DMS 273 (cell line): Measurements from ENCODE around the gene GPR22.

Source experiments
- DNase-seq: peaks from one replicate; lab custom pipeline; 2025; ENCODE audit not compliant: unreplicated experiment; lab: John Stamatoyannopoulos, UW

GPR22 gene

GRCh38 chr7:107469929-107470328 lies at the start of gene GPR22:
GPR22 (plus strand) TSS chr7:107470057; CDS start chr7:107474061, 4,004 bp downstream.
- no peak for DNase-seq

DNA sequence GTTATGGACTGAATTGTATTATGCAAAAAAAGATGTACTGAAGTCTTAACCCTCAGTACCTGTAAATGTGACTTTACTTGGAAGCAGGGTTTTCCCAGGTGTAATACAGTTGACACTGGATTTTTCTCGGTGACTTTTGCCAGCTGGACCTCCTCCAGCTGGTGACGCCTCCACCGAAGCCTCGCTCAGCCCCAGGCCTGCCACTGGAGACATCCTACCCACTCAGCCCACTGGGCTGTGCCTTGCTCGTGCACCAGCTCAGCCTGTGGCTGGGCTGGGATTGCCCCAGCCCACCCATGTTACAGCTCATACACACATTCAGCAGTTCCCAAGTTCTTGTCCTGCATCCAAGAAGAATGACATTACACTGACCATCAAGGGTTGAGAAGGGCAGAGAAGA lies 42.4 kb upstream of the GPR22 start:
- no peak for DNase-seq

- DNase-seq: no peak
Observed at GRCh38 chr7:107428642-107429041, 41.2 kb upstream of the GPR22 start.

- DNase-seq: no peak
Observed at GRCh38 chr7:107430057-107430456, 39.8 kb upstream of the GPR22 start.

- no peak for DNase-seq
Observed at GRCh38 chr7:107432261-107432660, 37.6 kb upstream of the GPR22 start.

- DNase-seq: no peak
Observed at GRCh38 chr7:107435749-107436148, 34.1 kb upstream of the GPR22 start.

DNA sequence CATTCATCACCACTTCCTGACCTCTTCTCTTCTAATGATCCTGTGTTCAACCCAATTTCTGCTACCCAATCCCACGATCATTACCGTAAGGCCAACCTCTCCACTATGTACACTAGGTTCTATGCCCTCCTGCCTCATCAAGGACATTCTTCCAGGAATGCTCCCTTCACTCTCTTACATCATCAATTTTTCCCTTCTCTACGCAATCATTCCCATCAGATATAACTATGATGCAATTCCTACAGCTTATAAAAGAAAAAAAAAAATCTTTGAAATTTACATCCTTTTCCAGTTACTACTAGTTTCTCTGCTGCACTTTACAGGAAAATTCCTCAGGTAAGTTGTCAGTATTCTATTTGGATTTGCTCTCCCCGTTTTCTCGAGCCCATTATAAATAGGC lies 30.8 kb upstream of the GPR22 start:
- no peak for DNase-seq

- no peak for DNase-seq
Observed at GRCh38 chr7:107441581-107442422, 28.1 kb upstream of the GPR22 start.

GRCh38 chr7:107442678-107443077 lies 27.2 kb upstream of the GPR22 start:
- DNase-seq: no peak

DNA sequence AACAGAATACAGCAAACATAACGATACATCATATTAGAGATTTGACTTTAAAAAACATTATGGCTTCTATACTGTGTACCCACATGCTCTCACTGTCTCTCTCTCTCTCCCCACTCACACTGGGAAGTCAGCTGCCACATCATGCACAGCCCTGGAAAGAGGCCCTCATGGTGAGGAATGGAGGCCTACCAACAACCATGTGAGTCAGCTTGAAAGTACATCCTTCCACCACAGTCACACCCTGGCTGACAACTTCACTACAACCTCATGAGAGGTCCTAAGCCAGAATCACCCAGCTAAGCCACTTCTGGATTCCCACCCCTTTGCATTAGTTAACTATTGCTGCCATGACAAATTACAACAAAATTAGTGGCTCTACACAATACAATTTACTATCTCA lies 23.3 kb upstream of the GPR22 start:
- no peak for DNase-seq

GRCh38 chr7:107446988-107447387 lies 22.9 kb upstream of the GPR22 start:
- no peak for DNase-seq

GRCh38 chr7:107450970-107451369 lies 18.9 kb upstream of the GPR22 start:
- DNase-seq: no peak

DNA sequence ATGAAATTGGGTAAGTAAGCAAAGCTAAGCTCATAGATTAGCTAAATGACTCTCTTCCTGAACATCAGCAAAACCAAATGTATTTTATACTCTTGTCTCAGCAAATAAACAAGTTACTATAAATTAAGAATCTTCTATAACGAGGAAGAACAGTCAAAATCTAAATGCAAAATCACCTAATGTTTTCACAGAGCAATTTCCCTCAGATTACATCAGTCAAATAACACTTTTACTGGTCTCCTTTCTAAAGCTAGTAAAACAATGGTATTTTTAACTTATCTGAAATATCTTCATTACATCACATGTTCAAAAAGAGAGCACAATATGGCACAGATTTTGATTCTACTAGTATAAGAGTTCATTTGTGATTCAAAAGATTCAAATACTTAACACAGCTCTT lies 16.5 kb upstream of the GPR22 start:
- DNase-seq: no peak

GRCh38 chr7:107461938-107462533 lies 7.8 kb upstream of the GPR22 start:
- no peak for DNase-seq

DNA sequence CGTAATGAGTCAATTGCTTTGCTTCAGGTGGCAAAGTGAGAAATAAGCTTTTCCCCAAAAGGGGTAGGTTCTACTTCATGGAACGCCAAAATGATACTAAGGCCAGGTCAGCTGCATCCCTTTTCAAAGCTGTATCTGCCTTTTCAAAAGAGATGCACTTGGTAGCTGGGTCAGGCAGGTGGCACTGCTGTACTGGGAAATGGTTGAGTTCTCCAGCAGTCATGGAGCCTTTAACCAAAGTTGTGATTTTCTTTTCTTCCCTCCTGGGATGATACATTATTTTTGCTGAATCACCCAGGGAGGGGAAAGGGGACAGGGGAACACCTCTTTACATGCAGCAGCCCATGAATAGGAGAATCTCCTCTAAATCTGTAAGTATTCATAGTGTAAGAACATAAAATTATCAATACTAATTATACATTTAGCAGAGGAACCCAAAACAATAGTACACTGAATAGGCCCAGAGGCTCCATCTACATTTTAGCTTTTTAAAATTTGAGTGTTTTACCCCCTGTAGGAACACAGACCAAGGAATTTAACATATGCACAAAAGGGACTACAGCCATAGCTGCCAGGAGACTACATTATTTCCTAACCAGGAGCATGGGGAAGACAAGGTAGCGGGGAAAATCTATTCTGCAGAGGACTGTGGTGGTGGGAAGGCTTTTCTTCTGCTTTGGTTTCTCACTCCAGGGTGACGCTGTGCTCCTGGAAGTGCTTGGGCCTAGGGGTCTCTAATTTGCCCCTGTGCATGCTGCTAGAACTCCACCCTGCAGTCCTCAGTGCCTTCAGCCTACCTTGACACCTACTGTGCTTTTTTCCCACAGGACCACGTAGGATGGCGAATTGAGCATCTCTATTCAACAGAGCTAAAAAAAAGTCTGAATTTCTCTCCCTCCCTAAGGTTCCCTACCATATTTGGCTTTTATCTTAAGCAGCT lies 6.4 kb upstream of the GPR22 start:
- DNase-seq: peak; percentile 81

DNA sequence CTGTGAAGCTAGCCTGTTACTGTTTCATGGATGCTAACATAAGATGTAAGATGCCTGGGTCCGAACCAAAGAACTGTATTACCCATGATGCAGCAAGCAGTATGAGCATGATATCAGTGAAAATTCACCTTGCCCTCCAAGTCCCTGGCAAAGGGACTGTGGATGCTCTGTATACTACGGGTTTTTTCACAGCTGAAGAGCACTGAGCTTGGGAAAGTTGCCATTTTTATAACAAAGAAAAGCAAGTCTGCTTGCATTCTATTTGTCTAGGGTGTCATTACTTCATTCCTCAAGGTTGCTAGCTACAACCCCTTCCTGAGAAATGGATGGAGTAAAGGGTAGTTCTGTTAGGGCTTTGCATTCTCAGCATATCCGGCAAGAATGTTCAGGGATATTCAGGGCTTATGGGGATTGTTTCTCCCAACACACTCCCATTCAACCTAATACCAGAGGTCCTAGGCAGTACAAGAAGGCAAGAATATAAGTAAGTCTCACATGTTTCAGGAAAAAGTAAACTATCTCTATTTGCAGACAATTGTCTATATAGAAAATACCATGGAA lies 5.1 kb upstream of the GPR22 start:
- no peak for DNase-seq

DNA sequence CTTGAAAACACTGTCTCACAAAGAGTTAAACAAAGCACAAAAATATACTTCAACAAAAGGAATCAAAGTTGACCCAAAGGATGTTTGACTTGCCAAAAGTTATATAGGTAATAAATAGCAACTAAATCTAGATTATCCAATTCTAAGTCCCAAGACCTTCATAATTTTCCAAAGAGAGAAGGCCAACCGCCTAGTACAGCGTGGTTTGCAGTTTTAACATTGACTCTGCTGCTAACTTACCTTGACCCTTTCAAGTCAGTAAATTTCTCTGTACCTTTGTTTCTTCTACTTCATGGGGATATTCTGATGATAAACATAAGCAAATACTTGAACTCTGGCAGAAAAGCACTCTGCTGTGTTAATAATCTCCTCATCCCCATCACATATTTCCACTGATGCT lies 1.9 kb upstream of the GPR22 start:
- DNase-seq: no peak

DNA sequence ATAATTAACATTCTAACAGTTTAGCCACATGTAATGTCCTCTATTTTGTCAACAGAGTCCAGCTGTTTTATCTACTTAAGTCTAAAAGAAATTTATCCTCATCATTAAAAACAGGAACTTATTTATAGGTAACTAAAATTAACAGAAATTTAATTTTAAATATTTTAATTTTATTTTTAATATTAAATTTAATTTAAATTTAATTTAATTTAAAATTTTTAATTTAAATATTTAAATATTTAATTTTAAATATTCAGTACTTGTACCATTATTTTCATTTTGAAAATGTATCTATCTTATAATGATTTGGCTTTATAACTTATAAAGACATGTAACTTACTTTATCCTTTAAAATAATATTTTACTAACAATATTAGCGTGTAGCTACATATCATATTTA lies 1.0 kb upstream of the GPR22 start:
- DNase-seq: no peak

GRCh38 chr7:107471292-107472070 lies 1.6 kb downstream of the GPR22 start:
- DNase-seq: no peak

DNA sequence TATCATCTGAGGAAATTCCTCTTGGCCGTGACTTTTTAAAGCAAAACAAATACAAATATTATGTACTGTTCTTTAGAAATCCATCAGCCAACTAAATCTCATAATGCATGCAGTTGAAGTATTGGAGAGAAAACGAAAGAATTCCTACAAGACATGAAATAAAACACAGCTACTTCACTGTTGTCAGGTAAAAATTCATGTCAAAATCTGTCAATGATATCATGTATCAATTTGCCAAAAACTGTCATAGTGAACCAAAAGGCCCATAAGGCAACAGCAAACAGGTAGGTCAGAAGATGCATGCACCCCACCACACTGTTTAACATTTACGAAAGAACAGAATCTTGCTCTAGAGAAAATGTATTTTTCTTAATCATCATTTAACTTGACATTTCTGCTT lies 2.3 kb downstream of the GPR22 start:
- DNase-seq: no peak
